Measurements from ENCODE around the gene RMI2. TPM values are rescaled to one million over a fixed set of nuclear protein-coding genes. Genes with fewer than 3 reads are reported as not detected.
A peak's percentile ranks its signal among the peaks of the same experiment; 100 is the strongest.

The RMI2 gene
- polyA plus RNA-seq, 1 donor (not counting 4 experiments of a cell fraction or from before 2014, with no cell fraction given): 6.8 TPM

GRCh38 chr16:11389631-11390565 lies 44.6 kb downstream of the RMI2 start:
- Histone ChIP-seq H3K4me2 (ENCODE audit: control insufficient read depth, extremely low read depth, insufficient read depth, low read depth, low read length) (no peak overlapping the region), H3K4me1 (ENCODE audit: control insufficient read depth, extremely low read depth, insufficient read depth, low read length) (peaks cover 9% of the 10 kb centered on the region), H3K36me3 (ENCODE audit: control insufficient read depth in 2 of 2, extremely low read depth in 1 of 2, insufficient read depth in 2 of 2, low read length in 2 of 2) (no peaks in the 10 kb centered on the region), H3K79me2 (ENCODE audit: control insufficient read depth, insufficient read depth, low read length) (no peaks in the 10 kb centered on the region), H4K20me1 (ENCODE audit: control insufficient read depth, extremely low read depth, insufficient read depth, low read length) (no peaks in the 10 kb centered on the region), H3K27me3 (ENCODE audit: control insufficient read depth, extremely low read depth, insufficient read depth, low read length) (peaks cover 4% of the 10 kb centered on the region), H2AFZ (ENCODE audit: control insufficient read depth, low read length) (no peak overlapping the region), H3K9me3 (ENCODE audit: control insufficient read depth, low read depth, low read length) (no peaks in the 10 kb centered on the region), H3K9me1 (ENCODE audit: control insufficient read depth, extremely low read depth, insufficient read depth, low read length) (no peaks in the 10 kb centered on the region), H3K4me3 (ENCODE audit: control insufficient read depth in 2 of 3, extremely low read depth in 1 of 3, insufficient read depth in 2 of 3, low read depth in 1 of 3, low read length in 3 of 3) (no peak overlapping the region), H3K9ac (ENCODE audit: control insufficient read depth, extremely low read depth, insufficient read depth, low read length) (no peak overlapping the region), H3K27ac (ENCODE audit: control insufficient read depth, insufficient read depth, low read length) (no peak overlapping the region)
- FAIRE-seq: no peak
- TF ChIP-seq EZH2 (IDR thresholded peaks at IDR 0.05; ENCODE audit: low read length) (no peak), CTCF (optimal IDR thresholded peaks at IDR 0.05 in 1 of 3, IDR thresholded peaks at IDR 0.05 in 1 of 3, conservative IDR thresholded peaks at IDR 0.05 in 1 of 3; ENCODE audit: extremely low read depth in 1 of 3, insufficient read depth in 2 of 3, low read length in 3 of 3) (no peak)
- dilution Hi-C loops (cut with MboI; ENCODE audit: extremely low pct_ligation_motif_present, low sequenced_read_pairs): no loop called here
- DNase-seq (ENCODE audit: low read depth, low spot score): no peak

- TF ChIP-seq EZH2 (IDR thresholded peaks at IDR 0.05; ENCODE audit: low read length): no peak
- no peak for TF ChIP-seq CTCF (optimal IDR thresholded peaks at IDR 0.05 in 1 of 3, IDR thresholded peaks at IDR 0.05 in 1 of 3, conservative IDR thresholded peaks at IDR 0.05 in 1 of 3; ENCODE audit: extremely low read depth in 1 of 3, insufficient read depth in 2 of 3, low read length in 3 of 3)
- Histone ChIP-seq H3K36me3 (ENCODE audit: control insufficient read depth in 2 of 2, extremely low read depth in 1 of 2, insufficient read depth in 2 of 2, low read length in 2 of 2) (no peaks in the 10 kb centered on the region), H2AFZ (ENCODE audit: control insufficient read depth, low read length) (peak overlapping the region; percentile 8), H3K27ac (ENCODE audit: control insufficient read depth, insufficient read depth, low read length) (no peak overlapping the region), H3K4me3 (ENCODE audit: control insufficient read depth in 2 of 3, extremely low read depth in 1 of 3, insufficient read depth in 2 of 3, low read depth in 1 of 3, low read length in 3 of 3) (no peak overlapping the region), H3K9me3 (ENCODE audit: control insufficient read depth, low read depth, low read length) (no peaks in the 10 kb centered on the region), H3K27me3 (ENCODE audit: control insufficient read depth, extremely low read depth, insufficient read depth, low read length) (peaks cover 4% of the 10 kb centered on the region), H3K4me1 (ENCODE audit: control insufficient read depth, extremely low read depth, insufficient read depth, low read length) (peaks cover 11% of the 10 kb centered on the region), H3K9ac (ENCODE audit: control insufficient read depth, extremely low read depth, insufficient read depth, low read length) (no peak overlapping the region), H3K79me2 (ENCODE audit: control insufficient read depth, insufficient read depth, low read length) (no peaks in the 10 kb centered on the region), H3K9me1 (ENCODE audit: control insufficient read depth, extremely low read depth, insufficient read depth, low read length) (no peaks in the 10 kb centered on the region), H3K4me2 (ENCODE audit: control insufficient read depth, extremely low read depth, insufficient read depth, low read depth, low read length) (no peak overlapping the region), H4K20me1 (ENCODE audit: control insufficient read depth, extremely low read depth, insufficient read depth, low read length) (no peaks in the 10 kb centered on the region)
- DNase-seq (ENCODE audit: low read depth, low spot score) (no peak), FAIRE-seq (no peak)
- dilution Hi-C loops (cut with MboI; ENCODE audit: extremely low pct_ligation_motif_present, low sequenced_read_pairs): no loop called here
These were observed 45.6 kb downstream of the RMI2 start for GRCh38 chr16:11390573-11391495.
